GM21737 (cell line): ENCODE measurements around the gene ZBED4.
"Not testable (repeated sequence)": the region's sequence is repeated elsewhere in the genome, so short reads cannot be mapped to it uniquely, and the experiment has no call there.

ENCODE experiments used
- ATAC-seq: cut with Tn5 transposase; IDR thresholded peaks from one replicate; pipeline ENCODE4 v1.9.1; 2021; ENCODE audit warnings: mild to moderate bottlenecking, moderate library complexity; ENCODE audit not compliant: unreplicated experiment

The ZBED4 gene

DNA sequence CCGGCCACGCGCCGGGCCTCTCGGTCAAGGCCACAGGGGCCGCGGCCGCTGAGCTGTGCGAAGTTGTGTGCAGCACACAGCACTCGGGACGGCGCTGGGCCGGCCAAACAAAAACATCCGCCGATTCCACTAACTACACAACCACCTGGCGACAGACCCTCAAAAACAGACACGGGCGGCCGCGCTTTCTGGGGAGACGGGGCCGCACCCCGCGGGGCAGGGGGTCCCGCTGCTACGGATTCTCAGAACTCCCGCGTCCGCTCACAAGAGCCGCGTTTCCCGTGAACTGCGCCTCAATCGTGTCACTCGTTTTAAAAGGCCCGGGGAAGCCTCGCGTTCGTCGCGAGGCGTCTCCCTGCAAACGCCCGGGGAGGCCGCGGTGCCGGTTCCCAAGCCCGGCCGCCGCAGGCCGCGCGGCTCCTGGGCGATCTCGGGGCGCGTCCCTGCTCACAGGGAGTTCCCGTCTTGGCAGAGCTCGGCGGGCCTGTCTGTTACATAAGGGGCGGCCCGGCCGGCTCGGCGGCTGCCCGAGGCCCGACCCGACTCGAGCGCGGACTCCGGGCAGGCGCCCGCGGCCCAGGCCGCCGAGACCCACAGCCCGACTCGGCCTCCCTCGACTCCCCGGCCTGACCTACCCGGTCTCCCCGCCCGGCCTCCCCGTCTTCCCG lies 26.9 kb upstream of the ZBED4 start:
- no peak for ATAC-seq

- no peak for ATAC-seq
Observed at GRCh38 chr22:49827271-49827852, 26.3 kb upstream of the ZBED4 start.

- ATAC-seq = no peak
Observed at GRCh38 chr22:49827853-49828598, 25.6 kb upstream of the ZBED4 start, which contains the start of gene BRD1. BRD1 (minus strand) TSS chr22:49827873; CDS start chr22:49824317, 3,556 bp downstream.

- ATAC-seq = no peak
Observed at GRCh38 chr22:49828599-49828965, 25.1 kb upstream of the ZBED4 start.

GRCh38 chr22:49829044-49829853 lies 24.4 kb upstream of the ZBED4 start:
- no peak for ATAC-seq

- ATAC-seq = no peak
Observed at GRCh38 chr22:49833340-49834007, 20.2 kb upstream of the ZBED4 start.

DNA sequence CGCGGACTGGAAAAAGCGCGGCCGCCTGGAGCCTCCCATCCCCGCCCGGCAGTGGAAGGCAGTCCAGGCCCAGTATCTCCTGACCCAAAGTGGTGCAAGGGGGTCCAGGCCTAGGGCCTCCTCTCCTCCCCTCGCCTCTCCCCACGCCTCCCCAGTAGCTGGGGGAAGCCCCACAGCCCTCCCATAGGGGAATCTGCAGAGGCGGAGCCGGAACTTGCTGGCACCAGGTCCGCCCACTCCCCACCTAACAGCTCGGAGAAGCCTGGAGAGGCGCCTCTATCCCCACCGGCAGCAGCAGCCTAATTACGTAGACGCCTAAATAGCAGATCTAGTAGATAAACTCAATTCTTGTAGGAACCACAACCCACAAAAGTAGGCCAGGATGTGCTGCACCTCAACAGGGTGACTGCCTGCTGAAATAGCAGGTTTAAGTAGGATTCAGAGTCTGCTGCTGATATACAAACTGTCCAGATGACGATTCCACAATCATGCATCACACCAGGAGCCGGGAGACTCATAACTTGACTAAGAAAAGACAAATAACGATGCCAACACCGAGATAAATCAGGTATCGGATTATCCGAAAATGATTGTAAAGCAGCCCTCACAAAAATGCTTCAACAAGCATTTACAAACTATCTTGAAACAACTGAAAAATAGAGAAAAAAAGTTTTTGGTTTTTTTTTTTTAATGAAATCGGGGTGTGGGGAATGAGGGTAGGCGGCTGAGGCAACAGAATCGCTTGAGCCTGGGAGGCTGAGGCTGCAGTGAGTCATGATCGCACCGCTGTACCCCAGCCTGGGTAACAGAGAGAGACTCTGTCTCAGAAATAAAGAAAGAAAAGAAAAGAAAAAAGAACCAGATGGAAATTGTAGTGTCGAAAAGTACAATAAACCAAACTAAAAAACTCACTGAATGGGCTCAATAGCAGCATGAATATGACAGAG lies 14.6 kb upstream of the ZBED4 start:
- no peak for ATAC-seq

- no peak for ATAC-seq
Observed at GRCh38 chr22:49845241-49845640, 8.4 kb upstream of the ZBED4 start.

- no peak for ATAC-seq
Observed at GRCh38 chr22:49845666-49846459, 7.8 kb upstream of the ZBED4 start.

DNA sequence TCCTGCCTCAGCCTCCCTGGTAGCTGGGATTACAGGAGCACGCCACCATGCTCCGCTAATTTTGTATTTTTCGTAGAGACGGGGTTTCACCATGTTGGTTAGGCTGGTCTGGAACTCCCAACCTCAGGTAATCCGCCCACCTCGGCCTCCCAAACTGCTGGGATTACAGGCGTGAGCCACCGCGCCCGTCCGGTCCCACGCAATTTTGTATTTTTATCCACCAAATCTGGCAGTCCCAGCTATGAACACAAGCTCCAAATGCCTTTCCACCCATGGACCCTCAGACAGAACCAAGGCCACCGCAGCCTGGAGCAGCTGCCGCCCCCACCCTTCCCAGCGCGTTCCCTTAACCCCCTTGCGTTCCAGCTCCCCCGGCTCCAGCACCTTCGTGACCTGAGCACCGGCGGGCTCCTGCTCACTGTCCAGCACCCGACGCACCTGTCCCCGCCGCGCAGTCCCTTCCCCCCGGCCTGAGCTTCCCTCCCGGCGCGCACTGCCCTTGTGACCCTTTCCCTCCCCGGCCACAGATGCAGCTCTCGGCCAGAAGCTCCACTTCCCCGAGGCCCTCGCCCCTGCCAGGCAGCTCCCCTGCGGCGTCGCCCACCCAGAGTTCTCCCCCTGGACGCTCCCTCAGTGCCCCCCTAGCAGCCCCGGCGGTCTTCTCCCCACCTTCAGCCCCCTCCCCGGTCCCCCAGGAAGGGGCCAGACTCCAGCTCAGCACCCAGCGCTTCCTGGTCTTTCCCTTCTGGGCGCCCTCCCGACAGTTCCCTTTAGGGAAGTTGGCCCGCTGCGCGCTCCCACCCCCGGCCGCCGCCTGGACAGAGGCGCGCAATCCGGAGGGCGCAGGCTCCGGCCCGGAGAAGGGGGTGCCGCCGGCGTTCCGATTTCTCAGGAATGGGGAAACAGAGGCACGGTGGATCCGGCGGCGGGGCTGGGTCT lies 5.6 kb upstream of the ZBED4 start:
- no peak for ATAC-seq

- no peak for ATAC-seq
Observed at GRCh38 chr22:49848690-49849160, 4.9 kb upstream of the ZBED4 start.

- ATAC-seq = no peak
Observed at GRCh38 chr22:49849161-49850020, 4.3 kb upstream of the ZBED4 start.

- ATAC-seq = no peak
Observed at GRCh38 chr22:49850021-49850911, 3.4 kb upstream of the ZBED4 start.

- no peak for ATAC-seq
Observed at GRCh38 chr22:49850959-49851802, 2.5 kb upstream of the ZBED4 start.

DNA sequence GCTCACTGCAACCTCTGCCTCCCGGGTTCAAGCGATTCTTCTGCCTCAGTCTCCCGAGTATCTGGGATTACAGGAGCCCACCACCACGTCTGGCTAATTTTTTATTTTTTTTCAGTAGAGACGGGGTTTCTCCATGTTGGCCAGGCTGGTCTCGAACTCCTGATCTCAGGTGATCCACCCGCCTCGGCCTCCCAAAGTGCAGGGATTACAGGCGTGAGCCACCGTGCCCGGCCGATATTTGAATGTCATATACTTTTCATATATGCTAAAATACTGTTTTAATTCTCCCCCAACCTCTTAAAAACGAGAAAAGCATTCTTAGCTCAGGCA lies 1.1 kb upstream of the ZBED4 start:
- ATAC-seq = not testable (repeated sequence)
